ENCODE results near the gene MAOA.
"Not testable (repeated sequence)": the region's sequence is repeated elsewhere in the genome, so short reads cannot be mapped to it uniquely, and the experiment has no call there.

MAOA gene

GRCh38 chrX:43718546-43718945, 62.4 kb downstream of the MAOA start:
- no peak for DNase-seq

GRCh38 chrX:43718956-43719355, 62.9 kb downstream of the MAOA start:
- no peak for DNase-seq

- no peak for DNase-seq
Observed at GRCh38 chrX:43720082-43720481, 64.0 kb downstream of the MAOA start.

- DNase-seq, result no peak
Observed at GRCh38 chrX:43720961-43721360, 64.9 kb downstream of the MAOA start.

- not testable (repeated sequence) for DNase-seq
Observed at GRCh38 chrX:43725227-43725626, 69.1 kb downstream of the MAOA start.

GRCh38 chrX:43727254-43727653, 71.2 kb downstream of the MAOA start:
- not testable (repeated sequence) for DNase-seq

GRCh38 chrX:43728002-43728401, 71.9 kb downstream of the MAOA start:
- DNase-seq, result no peak

- DNase-seq, result no peak
Observed at GRCh38 chrX:43728966-43729365, 72.9 kb downstream of the MAOA start.

GRCh38 chrX:43731086-43731485, 75.0 kb downstream of the MAOA start:
- no peak for DNase-seq

GRCh38 chrX:43733699-43734098, 77.6 kb downstream of the MAOA start:
- no peak for DNase-seq

GRCh38 chrX:43734444-43734843, 78.3 kb downstream of the MAOA start:
- no peak for DNase-seq

- no peak for DNase-seq
Observed at GRCh38 chrX:43735534-43735933, 79.4 kb downstream of the MAOA start.

- DNase-seq, result no peak
Observed at GRCh38 chrX:43735957-43736356, 79.9 kb downstream of the MAOA start.

- DNase-seq, result no peak
Observed at GRCh38 chrX:43741843-43742573, 85.9 kb downstream of the MAOA start.

GRCh38 chrX:43743100-43743822, 87.2 kb downstream of the MAOA start:
- DNase-seq, result no peak

- DNase-seq, result no peak
Observed at GRCh38 chrX:43744284-43744683, 88.2 kb downstream of the MAOA start.

GRCh38 chrX:43745938-43746721, 90.0 kb downstream of the MAOA start:
- no peak for DNase-seq

- no peak for DNase-seq
Observed at GRCh38 chrX:43747476-43747875, 91.4 kb downstream of the MAOA start.

GRCh38 chrX:43750248-43750676, 94.2 kb downstream of the MAOA start:
- peak in 1 of 4 experiments; percentile 5 for DNase-seq

- DNase-seq, result no peak
Observed at GRCh38 chrX:43753637-43754036, 97.5 kb downstream of the MAOA start.

- DNase-seq, result no peak
Observed at GRCh38 chrX:43756076-43756475, 100.0 kb downstream of the MAOA start.

GRCh38 chrX:43758044-43758443, 101.9 kb downstream of the MAOA start:
- no peak for DNase-seq

GRCh38 chrX:43785930-43786591, 130.0 kb downstream of the MAOA start:
- DNase-seq, result no peak
